ENCODE results near the gene MKRN1.

- TF ChIP-seq EZH2 (IDR thresholded peaks at IDR 0.05; ENCODE audit: low read length), result no peak
- no peak for TF ChIP-seq CTCF (optimal IDR thresholded peaks at IDR 0.05 in 1 of 3, IDR thresholded peaks at IDR 0.05 in 1 of 3, conservative IDR thresholded peaks at IDR 0.05 in 1 of 3; ENCODE audit: extremely low read depth in 1 of 3, insufficient read depth in 2 of 3, low read length in 3 of 3)
Measured at GRCh38 chr7:140458201-140458600, 21.1 kb downstream of the MKRN1 start.
